ENCODE results near the gene PIM1. TPM values are rescaled to one million over a fixed set of nuclear protein-coding genes. Genes with fewer than 3 reads are reported as not detected.
"Not testable (repeated sequence)": the region's sequence is repeated elsewhere in the genome, so short reads cannot be mapped to it uniquely, and the experiment has no call there.

Gene PIM1
- total RNA-seq, 1 experiment from 2014 or later, result 10.9 TPM

DNA sequence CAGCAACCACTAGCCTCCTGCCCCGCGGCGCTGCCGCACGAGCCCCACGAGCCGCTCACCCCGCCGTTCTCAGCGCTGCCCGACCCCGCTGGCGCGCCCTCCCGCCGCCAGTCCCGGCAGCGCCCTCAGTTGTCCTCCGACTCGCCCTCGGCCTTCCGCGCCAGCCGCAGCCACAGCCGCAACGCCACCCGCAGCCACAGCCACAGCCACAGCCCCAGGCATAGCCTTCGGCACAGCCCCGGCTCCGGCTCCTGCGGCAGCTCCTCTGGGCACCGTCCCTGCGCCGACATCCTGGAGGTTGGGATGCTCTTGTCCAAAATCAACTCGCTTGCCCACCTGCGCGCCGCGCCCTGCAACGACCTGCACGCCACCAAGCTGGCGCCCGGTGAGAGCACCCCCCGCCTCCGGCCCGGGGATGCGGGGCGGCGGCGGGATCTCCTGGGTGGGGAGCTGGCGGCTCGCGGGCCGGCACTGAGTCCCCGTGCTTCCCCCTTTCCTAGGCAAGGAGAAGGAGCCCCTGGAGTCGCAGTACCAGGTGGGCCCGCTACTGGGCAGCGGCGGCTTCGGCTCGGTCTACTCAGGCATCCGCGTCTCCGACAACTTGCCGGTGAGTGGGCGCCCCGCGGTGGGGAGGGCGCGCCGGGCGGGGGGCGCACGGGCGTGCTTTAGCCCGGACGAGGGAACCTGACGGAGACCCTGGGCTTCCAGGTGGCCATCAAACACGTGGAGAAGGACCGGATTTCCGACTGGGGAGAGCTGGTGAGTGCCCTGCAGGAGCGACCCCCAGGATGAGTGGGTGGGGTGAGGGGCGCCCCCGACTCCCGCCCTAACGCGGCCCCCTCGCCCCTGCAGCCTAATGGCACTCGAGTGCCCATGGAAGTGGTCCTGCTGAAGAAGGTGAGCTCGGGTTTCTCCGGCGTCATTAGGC, 585 bp downstream of the PIM1 start:
- DNase-seq (ENCODE audit: low read depth), result peak; percentile 46

DNA sequence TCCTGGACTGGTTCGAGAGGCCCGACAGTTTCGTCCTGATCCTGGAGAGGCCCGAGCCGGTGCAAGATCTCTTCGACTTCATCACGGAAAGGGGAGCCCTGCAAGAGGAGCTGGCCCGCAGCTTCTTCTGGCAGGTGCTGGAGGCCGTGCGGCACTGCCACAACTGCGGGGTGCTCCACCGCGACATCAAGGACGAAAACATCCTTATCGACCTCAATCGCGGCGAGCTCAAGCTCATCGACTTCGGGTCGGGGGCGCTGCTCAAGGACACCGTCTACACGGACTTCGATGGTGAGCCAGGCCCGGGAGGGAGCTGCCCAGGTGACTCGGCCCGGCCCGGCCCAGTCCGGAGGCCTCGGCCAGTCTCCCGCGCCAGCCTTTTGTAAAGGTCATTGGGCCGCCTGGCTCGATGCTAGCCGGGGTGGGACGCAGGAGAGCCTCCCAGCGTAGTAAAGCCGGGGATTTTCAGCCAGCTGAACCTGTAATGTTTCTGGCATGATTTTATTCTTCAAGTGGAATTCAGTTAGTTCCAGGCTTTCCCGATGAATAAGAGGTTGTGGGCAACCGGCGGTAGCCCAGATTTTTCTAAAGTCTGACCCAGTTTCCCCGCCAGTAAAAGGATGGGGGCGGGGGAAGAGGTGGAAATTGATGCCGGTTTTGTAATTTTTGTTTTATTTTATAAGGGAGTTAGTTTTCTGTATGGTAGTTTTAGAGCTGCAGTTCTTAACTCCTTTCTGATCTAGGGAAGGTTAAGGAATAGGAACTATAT, 1.4 kb downstream of the PIM1 start:
- DNase-seq (ENCODE audit: low read depth), result peak; percentile 12

DNA sequence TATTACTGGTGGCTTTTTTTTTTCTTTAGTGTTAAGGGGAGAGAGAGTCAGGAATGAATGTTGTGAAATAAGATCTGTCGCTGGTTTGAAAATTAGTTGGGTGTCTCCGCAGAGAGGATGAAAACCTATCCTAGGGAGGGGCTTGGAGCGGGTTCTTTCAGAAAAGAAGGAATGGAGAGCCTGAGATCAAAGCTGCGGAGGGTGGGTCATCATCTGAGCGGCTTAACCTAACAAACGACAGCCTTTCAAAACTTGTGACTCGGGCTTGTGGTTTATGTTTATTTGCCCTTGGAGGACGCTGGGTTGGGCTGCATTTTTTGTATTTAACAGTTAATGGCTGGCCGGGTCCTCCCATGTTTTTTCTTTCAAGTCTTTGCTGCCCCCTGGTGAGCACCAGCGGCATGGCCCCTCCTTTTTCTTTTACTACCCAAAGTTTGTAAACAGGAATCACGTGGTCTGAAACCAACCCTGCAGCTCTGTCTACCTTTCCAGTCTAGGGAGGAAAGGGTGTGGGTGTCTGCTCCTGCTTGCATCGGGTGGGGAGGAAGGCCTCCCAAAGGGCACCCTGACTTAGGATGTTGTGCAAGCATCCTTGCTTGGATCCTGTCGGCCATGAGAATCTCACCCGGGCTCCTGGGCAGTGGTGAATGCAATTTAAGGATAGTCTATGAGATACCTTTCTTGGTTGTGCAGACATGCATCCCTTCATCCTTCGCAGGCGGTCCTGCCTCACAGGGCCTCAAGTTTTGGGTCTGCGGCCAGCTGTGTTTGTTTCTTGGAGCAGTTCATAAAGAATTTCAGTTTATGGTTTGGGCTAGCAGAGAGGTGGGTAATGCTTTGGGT, 2.2 kb downstream of the PIM1 start:
- DNase-seq (ENCODE audit: low read depth), result peak; percentile 97

DNA sequence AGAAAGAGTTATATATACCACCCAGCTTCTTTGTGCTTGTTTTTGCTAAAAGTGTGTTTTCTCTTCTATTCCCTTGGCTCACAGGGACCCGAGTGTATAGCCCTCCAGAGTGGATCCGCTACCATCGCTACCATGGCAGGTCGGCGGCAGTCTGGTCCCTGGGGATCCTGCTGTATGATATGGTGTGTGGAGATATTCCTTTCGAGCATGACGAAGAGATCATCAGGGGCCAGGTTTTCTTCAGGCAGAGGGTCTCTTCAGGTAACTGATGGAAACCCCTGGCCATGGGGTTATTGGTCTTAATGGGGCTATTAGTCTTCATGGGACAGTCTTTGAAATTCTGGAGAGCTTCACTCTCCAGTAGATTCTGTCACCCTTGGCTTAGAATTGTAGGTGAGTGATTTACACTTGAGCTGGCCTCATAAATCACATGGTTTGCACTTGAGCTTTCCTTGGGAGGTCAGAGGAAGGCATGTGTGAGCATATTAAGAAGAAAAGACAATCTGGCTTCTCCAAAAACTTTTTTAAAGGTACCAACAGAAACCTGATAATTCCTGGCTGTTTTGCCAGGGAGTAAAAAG, 3.0 kb downstream of the PIM1 start:
- no peak for DNase-seq (ENCODE audit: low read depth)

DNA sequence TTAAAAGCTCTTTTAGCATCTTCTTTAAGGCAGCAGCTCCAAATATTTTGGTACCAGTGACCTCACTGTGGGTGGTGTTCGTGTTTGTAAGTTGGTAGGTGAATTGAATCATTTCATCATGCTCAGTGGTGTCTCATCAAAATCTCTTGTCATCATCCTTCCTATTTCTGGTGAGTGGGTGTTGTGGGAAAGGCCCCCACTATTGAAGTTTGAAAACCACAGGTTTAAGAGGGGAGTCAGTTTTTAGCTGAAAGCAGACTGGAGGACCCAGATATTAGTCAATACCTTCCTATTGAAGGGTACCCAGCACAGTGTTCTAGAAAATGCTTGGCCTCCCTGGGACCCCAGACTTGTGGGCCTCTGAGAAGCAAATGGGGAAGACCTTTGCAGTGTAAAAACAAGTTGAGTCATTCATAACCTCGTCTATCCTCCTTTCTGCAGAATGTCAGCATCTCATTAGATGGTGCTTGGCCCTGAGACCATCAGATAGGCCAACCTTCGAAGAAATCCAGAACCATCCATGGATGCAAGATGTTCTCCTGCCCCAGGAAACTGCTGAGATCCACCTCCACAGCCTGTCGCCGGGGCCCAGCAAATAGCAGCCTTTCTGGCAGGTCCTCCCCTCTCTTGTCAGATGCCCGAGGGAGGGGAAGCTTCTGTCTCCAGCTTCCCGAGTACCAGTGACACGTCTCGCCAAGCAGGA, 3.7 kb downstream of the PIM1 start:
- DNase-seq (ENCODE audit: low read depth), result no peak

GRCh38 chr6:37174196-37174514, 4.2 kb downstream of the PIM1 start:
- no peak for DNase-seq (ENCODE audit: low read depth)

- DNase-seq (ENCODE audit: low read depth), result no peak
Observed at GRCh38 chr6:37174515-37175331, 4.8 kb downstream of the PIM1 start.

GRCh38 chr6:37175332-37176267, 5.6 kb downstream of the PIM1 start:
- no peak for DNase-seq (ENCODE audit: low read depth)

DNA sequence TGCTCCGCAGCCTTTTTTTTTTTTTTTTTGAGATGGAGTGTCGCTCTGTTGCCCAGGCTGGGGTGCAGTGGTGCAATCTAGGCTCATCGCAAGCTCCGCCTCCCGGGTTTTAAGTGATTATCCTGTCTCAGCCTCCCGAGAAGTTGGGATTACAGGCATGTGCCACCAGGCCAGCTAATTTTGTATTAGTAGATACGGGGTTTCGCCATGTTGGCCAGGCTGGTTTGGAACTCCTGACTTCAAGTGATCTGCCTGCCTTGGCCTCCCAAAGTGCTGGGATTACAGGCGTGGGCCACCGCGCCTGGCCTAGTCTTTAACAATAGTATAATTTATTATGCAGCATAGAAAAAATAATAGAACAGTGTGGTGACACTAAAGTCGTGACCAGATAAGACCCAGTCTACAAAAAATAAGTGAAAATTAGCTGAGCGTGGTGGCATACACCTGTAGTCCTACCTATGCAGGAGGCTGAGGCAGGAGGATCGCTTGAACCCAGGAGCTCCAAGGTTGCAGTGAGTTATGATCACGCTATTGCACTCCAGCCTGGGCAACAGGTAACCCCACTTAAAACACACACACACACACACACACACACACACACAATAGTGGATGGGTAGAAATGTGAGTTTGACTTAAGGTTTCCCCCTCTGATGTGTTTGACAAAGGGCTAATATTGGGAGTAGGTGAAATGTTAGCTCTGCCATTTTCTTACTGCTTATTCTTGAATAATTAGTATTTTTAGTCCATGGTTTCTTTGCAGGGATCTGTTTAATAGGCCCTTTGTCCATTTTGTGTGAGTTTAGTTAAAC, 6.5 kb downstream of the PIM1 start:
- DNase-seq (ENCODE audit: low read depth), result no peak

DNA sequence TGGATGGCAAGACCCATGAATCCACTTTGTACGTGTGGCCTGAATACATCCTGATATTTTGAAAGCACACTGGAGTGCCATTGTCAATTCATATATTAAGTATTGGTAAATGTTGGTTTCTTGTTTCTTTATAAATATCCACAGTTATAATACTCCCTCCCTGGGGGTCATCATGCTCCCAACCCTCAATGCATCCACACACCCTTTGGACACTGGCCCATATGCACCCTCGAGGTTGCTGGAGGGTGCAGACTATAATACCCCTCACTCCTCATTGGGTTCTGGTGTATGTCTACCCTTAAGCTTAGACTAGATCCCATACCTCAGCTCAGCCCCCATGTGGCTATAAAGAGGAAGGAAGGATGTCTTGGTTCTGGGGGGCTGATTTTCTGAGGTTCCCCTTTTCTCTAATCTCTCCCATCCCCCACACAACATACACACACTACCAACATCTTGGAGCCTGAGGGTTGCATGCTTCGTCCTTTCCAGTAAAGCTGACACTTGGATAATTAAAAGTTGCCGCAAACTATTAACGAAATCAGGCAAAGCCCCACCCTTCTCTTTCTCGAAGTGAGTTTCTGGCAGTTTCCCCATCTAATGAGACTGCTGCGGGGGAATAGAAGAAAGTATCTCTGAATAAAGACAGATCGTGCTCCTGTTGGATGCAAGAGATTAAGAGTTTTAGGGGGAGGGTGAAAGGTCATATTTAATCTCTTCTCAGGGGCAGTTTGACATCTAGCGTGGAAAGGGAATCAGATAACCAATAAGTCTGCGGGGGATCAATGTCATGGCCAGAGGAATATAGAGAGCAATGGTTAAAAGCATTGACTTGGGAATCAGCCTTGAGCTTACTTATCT, 7.4 kb downstream of the PIM1 start:
- DNase-seq (ENCODE audit: low read depth), result no peak

- DNase-seq (ENCODE audit: low read depth), result no peak
Observed at GRCh38 chr6:37177935-37178517, 8.1 kb downstream of the PIM1 start.

GRCh38 chr6:37180075-37180474, 10.1 kb downstream of the PIM1 start:
- DNase-seq (ENCODE audit: low read depth), result no peak

DNA sequence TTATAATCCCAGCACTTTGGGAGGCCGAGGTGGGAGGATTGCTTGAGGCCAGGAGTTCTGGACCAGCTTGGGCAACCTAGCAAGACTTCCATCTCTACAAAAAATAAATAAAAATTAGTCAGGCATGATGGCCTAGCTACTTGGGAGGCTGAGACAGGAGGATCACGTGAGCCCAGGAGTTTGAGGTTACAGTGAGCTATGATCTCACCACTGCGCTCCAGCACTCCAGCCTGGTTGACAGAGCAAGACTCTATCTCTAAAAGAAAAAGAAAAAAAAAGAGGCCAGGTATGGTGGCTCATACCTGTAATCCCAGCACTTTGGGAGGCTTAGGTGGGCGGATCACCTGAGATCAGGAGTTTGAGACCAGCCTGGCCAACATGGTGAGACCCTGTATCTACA, 10.7 kb downstream of the PIM1 start:
- not testable (repeated sequence) for DNase-seq (ENCODE audit: low read depth)

DNA sequence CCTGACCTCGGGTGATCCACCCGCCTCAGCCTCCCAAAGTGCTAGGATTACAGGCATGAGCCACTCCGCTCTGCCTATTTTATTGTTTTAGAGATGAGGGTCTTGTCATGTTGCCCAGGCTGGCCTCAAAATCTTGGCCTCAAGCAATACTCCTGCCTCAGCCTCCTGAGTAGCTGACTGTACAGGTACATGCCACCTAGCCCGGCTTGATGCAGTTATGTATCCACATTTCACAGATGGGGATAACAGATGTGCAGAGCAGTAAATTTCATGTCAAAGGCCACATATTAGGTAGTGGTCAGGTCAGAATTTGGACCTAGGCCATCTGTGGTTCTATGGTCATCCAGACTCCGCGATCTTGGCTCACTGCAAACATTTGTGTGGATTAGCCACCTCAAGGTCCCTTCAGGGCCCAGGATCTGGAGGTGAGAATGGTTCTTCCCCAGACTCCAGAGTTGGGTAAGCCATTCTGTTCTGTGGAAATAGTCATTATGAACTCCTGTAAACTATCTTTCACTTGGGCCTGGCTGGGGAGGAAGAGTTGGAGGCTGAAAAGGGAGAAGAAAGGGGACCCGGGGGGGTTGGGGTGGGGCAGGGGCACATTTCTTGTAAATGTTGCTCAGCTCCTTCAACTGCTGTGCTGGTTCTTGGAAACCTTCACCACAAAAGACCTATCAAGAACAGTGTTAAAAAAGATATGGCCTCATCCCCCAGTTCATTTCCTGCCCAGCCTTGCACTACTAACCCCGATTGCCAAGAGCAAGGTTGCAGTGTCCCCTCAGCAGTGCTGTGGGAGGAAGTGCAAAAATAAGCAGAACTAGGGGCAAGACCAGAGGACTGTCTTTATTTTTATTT, 13.0 kb downstream of the PIM1 start:
- no peak for DNase-seq (ENCODE audit: low read depth)

DNA sequence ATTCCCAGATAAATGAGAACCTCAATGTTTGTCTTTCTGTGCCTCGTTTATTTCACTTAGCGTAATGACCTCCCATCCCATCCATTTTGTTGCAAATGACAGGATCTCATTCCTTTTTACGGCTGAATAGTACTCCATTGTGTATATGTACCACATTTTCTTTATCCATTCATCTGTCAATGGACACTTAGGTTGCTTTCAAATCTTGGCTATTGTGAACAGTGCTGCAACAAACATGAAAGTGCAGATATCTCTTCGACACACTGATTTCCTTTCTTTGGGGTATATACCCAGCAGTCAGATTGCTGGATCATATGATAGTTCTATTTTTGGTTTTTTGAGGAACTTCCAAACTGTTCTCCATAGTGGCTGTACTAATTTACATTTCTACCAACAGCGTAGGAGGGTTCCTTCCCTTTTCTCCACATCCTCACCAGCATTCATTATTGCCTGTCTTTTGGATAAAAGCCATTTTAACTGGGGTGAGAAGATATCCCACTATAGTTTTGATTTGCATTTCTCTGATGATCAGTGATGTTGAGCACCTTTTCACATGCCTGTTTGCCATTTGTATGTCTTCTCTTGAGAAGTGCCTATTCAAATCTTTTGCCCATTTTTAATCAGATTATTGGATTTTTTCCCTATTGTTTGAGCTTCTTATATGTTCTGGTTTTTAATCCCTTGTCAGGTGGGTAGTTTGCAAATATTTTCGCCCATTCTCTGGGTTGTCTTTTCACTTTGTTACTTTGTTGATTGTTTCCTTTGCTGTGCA, 16.2 kb downstream of the PIM1 start:
- not testable (repeated sequence) for DNase-seq (ENCODE audit: low read depth)

All from HT1080 (cell line).